Vagina (tissue), 2 donors: ENCODE measurements around the gene TBCB.

Experiments
- CTCF ChIP-seq, 3 experiments: fragments of 450-650 bp in 2 of 3; fragments of 200-600 bp in 1 of 3; sonication (generic) in 1 of 3; IDR thresholded peaks; one replicate each; pipeline ENCODE4 v1.5.1; 2017 to 2019; ENCODE audit warnings: antibody characterized with exemption in 3 of 3, mild to moderate bottlenecking in 2 of 3, moderate library complexity in 2 of 3
- POLR2A ChIP-seq, 2 donors: fragments of 450-650 bp; IDR thresholded peaks; one replicate each; pipeline ENCODE4 v1.6.1; 2017; ENCODE audit warnings: antibody characterized with exemption in 2 of 2, mild to moderate bottlenecking in 2 of 2, moderate library complexity in 2 of 2

GRCh38 chr19:36079389-36079945, 35.8 kb upstream of the TBCB start:
- TF ChIP-seq CTCF (IDR thresholded peaks at IDR 0.05) (no peak), POLR2A (IDR thresholded peaks at IDR 0.05) (no peak)
